ENCODE data around the gene PREX1.
"Not testable (repeated sequence)": the region's sequence is repeated elsewhere in the genome, so short reads cannot be mapped to it uniquely, and the experiment has no call there.

The PREX1 gene

GRCh38 chr20:48614593-48615274 lies 213.1 kb downstream of the PREX1 start:
- no peak for DNase-seq

DNA sequence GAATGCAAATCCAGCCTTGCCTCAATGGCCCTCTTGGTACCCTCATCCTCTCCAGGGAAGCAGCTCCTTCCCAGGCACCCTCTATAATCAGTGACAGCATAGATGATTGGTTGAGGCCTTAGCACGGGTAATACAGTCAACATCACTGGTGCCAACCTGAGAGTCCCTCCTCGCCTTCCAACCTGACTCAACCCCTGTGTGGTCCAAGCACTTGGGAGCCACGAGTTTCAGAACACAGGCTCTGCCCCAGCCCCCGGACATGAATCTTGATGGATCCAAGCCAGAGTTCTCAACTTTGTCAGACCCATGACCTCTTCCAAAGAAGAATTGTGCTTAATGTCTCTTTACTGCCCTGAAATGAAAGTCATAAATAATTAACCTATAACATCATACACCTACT lies 213.9 kb downstream of the PREX1 start:
- no peak for DNase-seq

DNA sequence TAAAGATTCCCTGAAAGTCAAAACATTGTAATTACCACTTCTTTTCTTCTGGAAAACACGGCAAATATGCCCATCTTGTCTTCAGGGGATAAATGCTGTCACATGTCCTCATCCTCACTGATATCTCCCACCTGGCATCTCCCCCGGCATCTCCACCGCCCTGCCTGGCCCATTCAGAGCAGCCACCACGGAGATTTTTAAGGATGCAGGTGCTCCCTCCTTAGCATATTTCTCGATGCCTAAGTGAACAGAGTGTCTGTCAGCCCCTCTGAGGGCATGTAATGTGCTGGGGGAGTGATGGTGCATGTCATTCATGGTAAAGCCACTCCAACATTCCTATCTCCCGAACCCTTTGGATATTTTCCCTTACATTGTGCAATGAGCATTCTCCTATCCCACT lies 215.5 kb downstream of the PREX1 start:
- no peak for DNase-seq

GRCh38 chr20:48610996-48611395 lies 216.8 kb downstream of the PREX1 start:
- DNase-seq, result no peak

GRCh38 chr20:48609491-48609978 lies 218.3 kb downstream of the PREX1 start:
- no peak for DNase-seq

DNA sequence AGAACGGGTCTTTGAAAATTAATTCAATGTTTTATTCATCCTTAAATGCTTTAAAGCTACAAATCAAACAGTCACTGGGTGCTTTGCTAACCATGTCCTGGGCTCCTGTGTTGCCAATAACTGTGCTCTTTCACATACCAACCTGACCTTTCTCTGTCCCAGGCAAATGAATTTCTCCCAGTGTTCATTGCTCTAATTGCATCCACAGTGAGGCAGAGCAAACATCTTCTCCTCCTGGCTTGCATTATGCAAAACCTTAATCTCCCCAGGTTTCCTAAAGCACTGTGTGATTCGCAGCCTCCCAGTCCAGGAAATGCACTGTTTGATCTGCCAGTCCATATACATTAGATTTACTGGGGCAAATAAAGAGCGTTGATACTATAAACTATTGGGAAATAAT lies 219.0 kb downstream of the PREX1 start:
- DNase-seq, result no peak

- no peak for DNase-seq
These were observed 220.3 kb downstream of the PREX1 start for GRCh38 chr20:48607544-48607865.

GRCh38 chr20:48606841-48607543 lies 220.8 kb downstream of the PREX1 start:
- no peak for DNase-seq

DNA sequence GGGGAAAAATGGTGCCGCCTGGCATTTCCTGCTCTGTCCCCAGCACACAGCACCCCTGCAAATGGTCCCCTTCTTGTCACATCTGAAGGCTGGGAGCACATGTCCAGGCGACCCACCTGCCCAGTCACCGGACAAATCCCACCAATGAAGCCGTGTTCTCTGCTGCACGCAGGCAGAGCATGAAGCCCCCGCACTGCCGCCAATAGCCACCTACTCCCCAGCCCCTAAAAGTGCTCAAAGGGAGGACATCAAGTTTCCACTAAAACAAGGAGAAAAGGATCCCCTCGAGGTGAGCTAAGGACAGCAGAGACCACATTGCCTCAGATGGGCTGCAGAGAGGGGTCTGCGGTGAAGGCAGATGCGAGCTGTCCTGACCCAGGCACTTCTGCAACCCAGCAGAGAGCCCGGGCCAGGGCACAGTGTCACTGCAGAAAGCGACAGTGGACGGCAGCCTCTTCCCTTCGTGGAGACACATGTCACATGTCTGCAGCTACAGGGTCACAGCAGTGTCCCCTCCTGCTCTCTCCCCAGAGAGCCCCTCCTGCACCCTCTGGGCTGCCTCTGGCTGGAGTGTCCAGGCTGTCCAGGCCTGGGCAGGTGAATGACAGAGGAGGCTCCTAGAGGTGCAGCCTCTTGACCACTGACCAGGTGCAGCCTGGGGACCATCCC lies 221.5 kb downstream of the PREX1 start:
- DNase-seq, result no peak

DNA sequence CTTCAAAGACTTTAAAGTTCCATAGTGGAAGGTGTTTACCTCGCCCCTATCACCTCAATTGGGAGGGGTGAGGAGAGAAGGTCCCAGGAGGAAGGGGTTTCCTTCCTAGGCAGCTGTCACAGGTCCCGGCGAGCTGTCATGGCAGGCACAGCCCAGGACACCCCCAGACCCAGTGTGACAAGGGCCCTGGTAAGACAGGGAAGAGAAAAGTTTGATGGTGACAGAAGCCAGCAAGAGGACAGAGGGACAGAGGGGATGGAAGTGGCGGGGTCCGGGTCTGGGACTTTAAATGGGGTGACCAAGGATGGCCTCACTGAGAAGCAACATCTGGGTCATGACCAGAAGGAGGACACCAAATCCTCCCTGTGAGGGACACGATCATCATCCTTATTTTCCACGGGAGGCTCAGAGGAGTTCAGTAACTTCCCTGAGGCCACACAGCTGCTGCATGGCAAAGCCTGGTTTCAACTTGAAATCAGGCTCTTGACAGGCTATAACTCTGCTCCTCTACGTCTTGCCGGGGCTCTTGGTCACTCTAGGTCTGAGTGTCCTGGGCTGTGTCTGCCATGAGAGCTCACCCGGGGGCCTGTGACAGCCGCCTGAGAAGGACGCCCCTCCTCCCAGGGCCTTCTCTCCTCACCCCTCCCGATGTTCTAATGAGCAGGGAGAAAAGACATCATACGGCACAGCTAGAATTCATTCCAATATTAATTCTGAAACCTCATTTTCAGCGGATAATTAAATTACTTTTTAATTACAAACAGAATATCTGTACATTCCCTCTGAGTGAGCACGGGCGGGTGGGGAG lies 222.2 kb downstream of the PREX1 start:
- no peak for DNase-seq

DNA sequence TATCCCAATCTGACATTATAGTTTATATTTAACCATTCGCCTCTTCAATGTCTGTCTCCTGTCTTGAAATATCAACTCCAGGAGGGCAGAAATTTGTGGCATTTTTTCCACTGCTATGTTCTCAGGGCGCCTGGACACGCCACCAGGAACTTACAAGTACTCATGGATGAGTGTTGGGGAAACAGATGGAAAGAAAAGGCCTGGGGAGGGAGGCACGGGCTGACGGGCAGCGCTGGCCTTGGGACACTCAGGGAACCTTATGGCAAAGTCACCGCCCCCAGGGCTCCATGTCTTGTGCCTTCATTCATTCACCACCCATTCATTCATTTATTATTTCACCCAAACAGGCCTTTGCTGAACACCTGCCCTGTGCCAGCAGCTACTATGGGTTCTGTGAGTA lies 222.9 kb downstream of the PREX1 start:
- no peak for DNase-seq

- no peak for DNase-seq
These were observed 223.4 kb downstream of the PREX1 start for GRCh38 chr20:48604426-48604825.

- DNase-seq, result no peak
These were observed 223.9 kb downstream of the PREX1 start for GRCh38 chr20:48603819-48604405.

DNA sequence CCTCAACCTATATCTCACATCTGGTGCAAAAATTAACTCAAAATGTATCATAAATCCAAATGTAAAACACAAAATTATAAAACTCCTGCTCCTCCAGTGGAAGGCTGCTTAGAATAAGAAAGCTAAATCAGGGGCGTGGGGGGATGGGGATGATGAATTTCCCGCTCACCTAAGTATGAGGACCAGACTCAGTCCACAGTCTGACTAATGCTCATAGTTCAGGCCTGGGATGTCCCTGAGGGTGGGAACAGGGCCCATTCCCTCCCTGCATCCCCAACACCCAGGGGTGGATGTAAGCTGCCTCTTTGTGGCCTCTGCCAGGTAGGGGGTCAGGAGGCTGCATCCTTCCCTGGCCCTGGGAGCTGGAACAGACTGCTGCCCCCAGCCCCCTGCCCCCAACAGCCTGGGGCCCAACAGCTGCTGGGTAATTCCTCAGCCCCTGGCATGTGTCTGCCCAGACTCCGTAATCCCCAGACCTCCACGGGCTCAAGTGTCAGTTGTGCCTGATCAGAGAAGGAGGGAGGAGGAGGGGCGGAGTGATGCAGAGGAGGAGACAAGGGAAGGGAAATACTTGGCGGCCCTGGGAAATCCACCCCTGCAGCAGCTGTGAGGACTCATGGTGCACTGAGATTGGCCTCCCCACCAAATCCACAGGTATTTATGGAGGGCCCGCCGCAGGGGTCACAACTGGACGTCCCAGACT lies 224.5 kb downstream of the PREX1 start:
- DNase-seq, result no peak

DNA sequence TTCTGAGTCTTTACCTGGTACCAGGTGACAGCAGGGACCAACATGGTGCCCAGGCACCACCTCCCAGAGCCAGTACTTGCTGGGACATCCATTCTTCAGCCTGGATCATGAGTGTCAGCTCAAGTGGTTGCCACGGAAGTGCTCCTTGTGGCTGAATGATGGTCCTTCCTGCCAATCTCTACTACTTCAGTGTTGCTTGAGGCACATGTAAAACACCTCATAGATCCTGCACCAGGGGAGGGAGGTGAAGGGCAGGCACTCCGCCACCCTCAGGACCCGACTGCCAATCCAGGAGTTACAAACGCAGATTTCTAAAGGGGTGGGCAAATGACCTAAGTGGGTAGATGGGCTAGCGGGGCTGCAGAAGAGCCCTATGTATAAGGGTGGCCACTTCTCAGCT lies 226.0 kb downstream of the PREX1 start:
- no peak for DNase-seq

DNA sequence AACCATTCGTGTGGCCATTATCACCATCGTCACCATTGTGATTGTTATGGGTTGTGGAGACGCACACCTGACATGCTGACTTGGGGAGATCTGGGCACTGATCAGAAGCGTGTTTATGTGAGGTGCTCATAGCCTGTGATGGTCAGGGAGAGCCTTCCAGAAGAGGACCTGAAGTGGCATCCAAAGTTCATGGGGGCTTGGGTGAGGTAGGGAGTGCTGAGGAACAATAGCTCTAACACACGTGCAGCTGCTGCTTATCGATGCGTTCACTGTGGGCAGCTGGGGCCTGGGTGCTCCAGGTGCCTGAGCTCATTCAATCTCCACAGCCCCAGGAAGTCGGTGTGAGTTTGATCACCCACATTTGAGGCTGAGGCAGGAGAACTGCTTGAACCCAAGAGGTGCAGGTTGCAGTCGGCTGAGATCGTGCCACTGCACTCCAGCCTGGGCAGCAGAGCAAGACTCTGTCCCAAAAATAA lies 227.3 kb downstream of the PREX1 start:
- no peak for DNase-seq

DNA sequence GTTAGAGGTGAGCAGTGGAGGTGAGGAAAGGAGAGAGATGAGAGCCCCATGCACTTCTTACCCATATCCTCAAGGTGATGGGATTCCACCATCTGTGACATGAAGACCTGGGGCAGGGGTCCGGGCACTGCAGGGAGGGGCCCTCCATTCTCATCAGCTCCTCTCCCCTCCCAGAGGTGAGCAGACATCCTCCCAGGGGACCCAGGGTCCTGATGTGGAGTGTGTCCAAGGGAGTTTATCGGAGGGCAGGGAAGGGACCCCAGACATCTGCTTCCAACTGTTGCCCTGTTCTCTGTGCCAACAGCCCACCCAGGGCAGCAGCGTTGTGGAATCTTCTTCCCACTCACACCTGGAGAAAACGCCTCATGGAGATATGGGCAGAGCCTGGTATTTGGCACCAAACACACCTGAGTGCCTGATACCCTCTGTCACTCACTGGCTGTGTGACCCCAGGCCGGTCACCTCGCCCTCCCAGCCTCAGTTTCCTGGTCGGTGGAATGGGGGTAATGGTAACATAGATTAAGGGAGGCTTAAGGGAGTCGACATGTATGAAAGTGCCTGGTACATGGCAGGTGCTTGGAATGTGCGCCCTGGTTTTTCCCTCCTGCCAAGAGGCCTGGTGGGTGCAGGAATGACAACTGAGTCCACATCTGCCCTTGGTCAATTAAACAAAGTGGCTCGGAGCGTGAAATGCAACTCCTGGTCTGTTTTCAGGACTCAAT lies 227.9 kb downstream of the PREX1 start:
- no peak for DNase-seq

DNA sequence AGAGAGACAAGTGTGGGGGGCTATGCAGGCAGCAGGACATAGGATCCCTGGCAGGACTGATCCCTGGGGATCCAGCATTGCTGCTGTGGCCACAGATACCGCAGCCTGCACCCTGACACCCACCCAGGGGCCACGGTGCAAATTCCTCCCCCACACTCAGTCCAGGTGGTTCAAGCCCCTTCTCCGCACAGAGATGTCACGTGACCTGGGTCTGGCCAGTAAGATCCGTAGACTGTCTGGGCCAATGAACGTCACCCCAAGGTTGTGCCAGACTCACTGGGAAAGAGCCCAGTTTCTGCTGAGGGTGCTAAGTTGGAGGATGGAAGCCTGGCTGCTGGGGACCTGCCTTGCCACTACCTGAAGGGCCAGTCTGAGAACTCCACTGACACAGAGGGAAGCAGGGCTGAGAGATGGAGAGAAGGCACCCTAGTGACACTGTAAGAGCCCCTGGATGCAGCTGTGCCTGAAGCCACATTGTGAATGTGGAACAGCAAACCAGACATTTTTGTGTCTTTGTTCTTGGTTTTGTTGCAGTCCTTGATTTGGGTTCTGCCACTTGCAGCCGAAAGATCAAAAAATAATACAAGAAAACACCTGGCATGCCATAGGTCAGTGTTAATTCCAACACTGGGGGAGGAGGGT lies 228.6 kb downstream of the PREX1 start:
- no peak for DNase-seq

DNA sequence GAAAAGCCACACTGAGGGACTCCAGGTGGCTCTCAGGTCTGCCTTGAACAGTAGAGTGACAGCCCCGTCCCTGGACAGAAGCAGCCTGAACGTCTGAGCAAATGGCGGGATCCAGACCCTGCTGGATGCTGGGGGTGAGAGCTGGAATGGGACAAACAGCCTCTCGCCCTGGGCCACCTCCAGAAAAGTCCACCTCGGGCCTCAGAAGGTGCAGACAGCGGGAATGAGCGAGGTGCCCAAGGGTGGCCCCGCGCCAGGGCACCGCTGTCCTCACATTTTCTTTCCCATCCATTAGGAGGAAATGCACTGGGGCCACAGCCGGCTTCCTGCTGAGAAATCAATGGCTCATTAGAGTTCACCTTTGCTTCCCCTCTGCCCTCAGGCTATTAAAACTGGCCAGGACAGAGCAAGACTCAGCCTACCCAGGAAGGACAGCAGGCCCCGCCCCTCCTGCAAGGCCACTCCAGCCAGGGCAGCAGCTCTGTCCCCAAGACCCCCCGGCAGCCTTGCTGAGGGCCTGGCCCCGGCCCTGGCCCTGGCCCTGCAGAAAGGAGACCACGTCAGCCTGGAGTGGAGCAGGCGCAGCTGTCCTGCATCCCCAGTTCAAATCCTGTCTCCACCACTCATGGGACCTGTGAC lies 229.4 kb downstream of the PREX1 start:
- DNase-seq, result not testable (repeated sequence)

GRCh38 chr20:48597521-48598302 lies 230.1 kb downstream of the PREX1 start:
- DNase-seq, result no peak

Measured in NCI-H510A (cell line).